Endodermal cell (in vitro differentiated cells): ENCODE data around the gene ARNT2. TPM values are rescaled to one million over a fixed set of nuclear protein-coding genes. Genes with fewer than 3 reads are reported as not detected.

Experiments used
- DNase-seq: peaks from one replicate; pipeline ENCODE4 v3.0.0-alpha.2; 2017
- H3K27ac ChIP-seq: 2 replicates; pipeline ENCODE4 v1.5.1; 2013; ENCODE audit warnings: mild to moderate bottlenecking, low read depth, low read length, moderate library complexity
- H3K27me3 ChIP-seq: 2 replicates; pipeline ENCODE4 v1.6.1; 2013; ENCODE audit warnings: mild to moderate bottlenecking, low read length, moderate library complexity; ENCODE audit not compliant: insufficient read depth, control insufficient read depth, poor library complexity, severe bottlenecking
- H3K36me3 ChIP-seq: 2 replicates; pipeline ENCODE4 v1.7.0; 2013; ENCODE audit warnings: mild to moderate bottlenecking, low read length, moderate library complexity; ENCODE audit not compliant: control insufficient read depth, insufficient read depth
- H3K4me1 ChIP-seq: one replicate; pipeline ENCODE4 v1.7.0; 2013; ENCODE audit warnings: low read length; ENCODE audit not compliant: control insufficient read depth, insufficient read depth
- H3K4me3 ChIP-seq: 2 replicates; pipeline ENCODE4 v1.5.1; 2013; ENCODE audit warnings: mild to moderate bottlenecking, low read length, moderate library complexity
- H3K9ac ChIP-seq: 2 replicates; pipeline ENCODE4 v1.6.1; 2013; ENCODE audit warnings: mild to moderate bottlenecking, low read length, moderate library complexity; ENCODE audit not compliant: poor library complexity, severe bottlenecking; ENCODE audit errors: extremely low read depth
- H3K9me3 ChIP-seq: 2 replicates; pipeline ENCODE4 v1.6.1; 2013; ENCODE audit warnings: mild to moderate bottlenecking, low read length, moderate library complexity; ENCODE audit not compliant: control insufficient read depth
- H3K27ac Mint-ChIP-seq: 2 replicates; pipeline ENCODE4 v1.8.0; 2020; ENCODE audit warnings: mixed read lengths
- H3K27me3 Mint-ChIP-seq: 2 replicates; pipeline ENCODE4 v1.8.0; 2021; ENCODE audit warnings: mild to moderate bottlenecking, mixed read lengths; ENCODE audit not compliant: insufficient read depth
- H3K36me3 Mint-ChIP-seq: 2 replicates; pipeline ENCODE4 v1.8.0; 2020; ENCODE audit warnings: low read depth, mixed read lengths
- H3K4me1 Mint-ChIP-seq: 2 replicates; pipeline ENCODE4 v1.8.0; 2020; ENCODE audit warnings: mixed read lengths
- H3K4me3 Mint-ChIP-seq: 2 replicates; pipeline ENCODE4 v1.8.0; 2020; ENCODE audit warnings: mild to moderate bottlenecking, moderate library complexity, mixed read lengths
- H3K9me3 Mint-ChIP-seq: 2 replicates; pipeline ENCODE4 v1.8.0; 2020; ENCODE audit warnings: mild to moderate bottlenecking, mixed read lengths
- WGBS, 2 experiments: methylation state at CpG; one replicate each; pipeline versions ENCODE4 v1.1.5 to v1.1.7; 2013; ENCODE audit warnings: missing lambda C conversion rate in 2 of 2, mixed read lengths in 1 of 2; ENCODE audit not compliant: insufficient coverage in 1 of 2, insufficient read length in 1 of 2; 5-methylcytosine and 5-hydroxymethylcytosine counted together
- total RNA-seq, 2 donors: library from RNA; stranded (reverse); fragmentation: NEBNext Ultra II Directional in 1 of 2; extraction: Animal tissue kit (Norgen Biotek cat#: 25700) in 1 of 2; gene quantifications; 2 replicates in 1 of 2; 3 replicates in 1 of 2; pipeline ENCODE4 v1.2.1, GENCODE V29; 2021
- TF ChIP-seq, protein P1 (sequence below): fragments of 200-600 bp; sonication (generic); conservative IDR thresholded peaks from 2 replicates; pipeline ENCODE4 v1.5.0; 2021; ENCODE audit warnings: antibody characterized with exemption, mild to moderate bottlenecking

The ARNT2 gene
- total RNA-seq, 2 donors from 2014 or later = 8.0 to 15.9 TPM

DNA sequence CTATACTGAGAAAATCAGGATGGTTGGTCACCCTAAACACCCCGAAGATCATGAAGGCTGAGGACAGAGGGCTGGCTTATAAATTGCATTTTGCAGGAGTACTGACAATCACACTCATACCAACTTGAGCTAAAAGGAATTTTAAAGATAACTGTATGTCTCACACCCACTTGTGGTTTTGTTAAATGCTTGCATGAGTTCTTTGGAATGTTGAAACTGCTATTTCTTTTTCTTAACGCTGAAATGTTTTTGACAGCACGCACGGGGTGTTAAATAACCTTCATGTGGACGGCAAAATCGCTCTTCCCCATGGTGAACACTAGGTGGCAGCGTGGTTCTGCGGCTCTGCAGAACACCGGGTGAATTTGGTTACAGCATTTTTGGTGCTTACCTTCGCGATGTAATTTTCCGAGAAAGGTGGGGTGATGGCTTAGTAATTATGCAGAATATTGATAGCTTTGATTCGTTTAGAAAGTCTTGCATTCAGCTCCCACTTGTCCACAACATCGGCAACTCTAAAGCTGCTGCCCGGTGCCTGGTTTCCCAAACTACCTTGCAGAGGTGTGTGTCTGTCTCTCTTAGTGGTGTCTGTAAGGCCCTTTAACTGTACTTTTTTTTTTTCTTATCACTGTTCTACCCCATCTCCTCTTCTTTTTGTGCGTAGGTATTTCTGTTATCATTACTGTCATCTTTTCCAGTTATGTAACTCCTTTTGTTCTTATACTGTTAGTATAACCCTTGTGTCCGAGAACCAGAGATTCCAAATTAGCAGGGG is 51.7 kb downstream of the ARNT2 start:
- Histone ChIP-seq H3K9me3 (no peaks in the 10 kb centered on the region), H3K36me3 (no peaks in the 10 kb centered on the region), H3K27ac (no peak overlapping the region), H3K9ac (no peak overlapping the region), H3K27me3 (no peaks in the 10 kb centered on the region), H3K4me3 (no peak overlapping the region), H3K4me1 (peaks cover 4% of the 10 kb centered on the region)
- peak; percentile 79 for DNase-seq
- Mint-ChIP-seq H3K36me3 (no peaks in the 10 kb centered on the region), H3K27ac (no peak overlapping the region), H3K9me3 (no peaks in the 10 kb centered on the region), H3K4me3 (no peak overlapping the region), H3K27me3 (no peaks in the 10 kb centered on the region), H3K4me1 (peaks cover 26% of the 10 kb centered on the region)
- TF ChIP-seq, protein P1, sequence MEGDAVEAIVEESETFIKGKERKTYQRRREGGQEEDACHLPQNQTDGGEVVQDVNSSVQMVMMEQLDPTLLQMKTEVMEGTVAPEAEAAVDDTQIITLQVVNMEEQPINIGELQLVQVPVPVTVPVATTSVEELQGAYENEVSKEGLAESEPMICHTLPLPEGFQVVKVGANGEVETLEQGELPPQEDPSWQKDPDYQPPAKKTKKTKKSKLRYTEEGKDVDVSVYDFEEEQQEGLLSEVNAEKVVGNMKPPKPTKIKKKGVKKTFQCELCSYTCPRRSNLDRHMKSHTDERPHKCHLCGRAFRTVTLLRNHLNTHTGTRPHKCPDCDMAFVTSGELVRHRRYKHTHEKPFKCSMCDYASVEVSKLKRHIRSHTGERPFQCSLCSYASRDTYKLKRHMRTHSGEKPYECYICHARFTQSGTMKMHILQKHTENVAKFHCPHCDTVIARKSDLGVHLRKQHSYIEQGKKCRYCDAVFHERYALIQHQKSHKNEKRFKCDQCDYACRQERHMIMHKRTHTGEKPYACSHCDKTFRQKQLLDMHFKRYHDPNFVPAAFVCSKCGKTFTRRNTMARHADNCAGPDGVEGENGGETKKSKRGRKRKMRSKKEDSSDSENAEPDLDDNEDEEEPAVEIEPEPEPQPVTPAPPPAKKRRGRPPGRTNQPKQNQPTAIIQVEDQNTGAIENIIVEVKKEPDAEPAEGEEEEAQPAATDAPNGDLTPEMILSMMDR = peak; percentile 95
- WGBS, 2 experiments = 19 to 32% methylated on average over 15 to 17 of the region's 17 CpGs

DNA sequence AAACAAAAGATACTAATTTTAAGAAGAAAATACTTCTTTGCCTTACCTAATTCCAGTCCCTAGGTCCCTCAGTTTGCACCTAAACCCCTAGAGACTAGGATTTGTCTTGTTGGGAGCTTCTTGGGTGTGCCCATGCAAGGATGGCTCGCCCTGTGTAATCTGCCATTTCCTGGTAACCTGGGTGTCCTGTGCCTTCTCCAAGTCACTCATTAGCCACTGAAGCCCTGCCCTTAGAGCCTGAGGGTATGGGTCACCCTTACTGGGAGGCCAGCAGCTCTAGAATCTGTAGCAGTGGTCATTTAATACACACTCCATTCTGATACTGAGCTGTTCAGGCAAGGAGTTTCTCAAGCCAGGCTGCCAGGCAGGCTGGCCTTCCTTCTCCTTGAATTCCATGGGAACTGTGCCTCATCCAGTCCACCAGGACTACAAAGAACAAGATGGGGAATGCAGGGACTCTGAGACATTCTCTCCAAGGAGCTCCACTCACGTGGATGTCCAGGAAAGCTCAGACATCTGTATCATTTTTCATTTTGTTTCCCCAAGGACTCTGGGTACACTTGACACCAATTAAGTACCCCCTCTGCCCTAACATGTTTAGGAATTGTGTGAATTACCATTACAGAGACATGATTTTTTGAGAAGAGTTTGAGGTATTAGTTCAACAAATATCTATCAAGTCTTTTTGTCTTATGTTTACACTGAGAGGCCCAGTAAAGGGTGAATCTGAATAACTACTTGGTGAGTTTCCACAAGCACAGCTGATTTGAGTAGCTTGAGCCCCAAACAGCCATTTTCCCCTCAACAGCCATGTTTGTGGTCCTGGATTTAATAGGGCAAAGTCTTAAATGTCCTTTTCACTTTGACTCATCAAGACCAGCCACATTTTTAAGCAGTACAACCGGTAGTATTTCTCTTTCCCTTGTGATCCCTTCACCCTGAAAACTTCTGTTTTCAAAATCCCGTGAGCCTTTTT is 52.6 kb downstream of the ARNT2 start:
- no peak overlapping the region for H3K9ac ChIP-seq
- TF ChIP-seq, protein P1 = no peak
- H3K27me3 ChIP-seq = no peaks in the 10 kb centered on the region
- Mint-ChIP-seq H3K4me3 (no peak overlapping the region), H3K27me3 (no peaks in the 10 kb centered on the region), H3K9me3 (no peaks in the 10 kb centered on the region), H3K27ac (no peak overlapping the region), H3K36me3 (no peaks in the 10 kb centered on the region), H3K4me1 (peaks cover 16% of the 10 kb centered on the region)
- H3K36me3 ChIP-seq = no peaks in the 10 kb centered on the region
- no peaks in the 10 kb centered on the region for H3K4me1 ChIP-seq
- H3K27ac ChIP-seq = no peak overlapping the region
- no peak for DNase-seq
- H3K9me3 ChIP-seq = no peaks in the 10 kb centered on the region
- WGBS, 2 experiments = 50 to 72% methylated on average over 2 to 4 of the region's 4 CpGs
- H3K4me3 ChIP-seq = no peak overlapping the region

DNA sequence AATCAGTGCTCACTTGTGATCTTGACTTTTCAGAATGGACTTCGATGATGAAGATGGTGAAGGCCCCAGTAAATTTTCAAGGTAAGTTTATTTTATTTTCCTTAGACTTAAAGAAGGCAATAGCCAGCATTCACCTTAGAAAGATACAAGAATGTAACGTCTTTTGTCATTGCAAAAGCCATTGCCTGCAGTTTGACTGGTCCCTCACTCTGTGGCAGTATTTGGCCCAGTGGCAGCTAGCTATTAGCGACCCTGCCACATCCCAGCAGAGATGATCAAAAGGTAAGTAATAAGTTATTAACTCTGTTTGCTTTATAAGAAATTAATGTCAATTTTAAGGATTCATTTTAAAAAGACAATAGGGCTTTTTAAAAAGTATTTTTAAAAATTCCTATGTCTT is 53.7 kb downstream of the ARNT2 start:
- H3K9me3 Mint-ChIP-seq = no peaks in the 10 kb centered on the region
- H3K27ac ChIP-seq = no peak overlapping the region
- TF ChIP-seq, protein P1 = peak; percentile 58
- H3K9me3 ChIP-seq = no peaks in the 10 kb centered on the region
- no peaks in the 10 kb centered on the region for H3K27me3 ChIP-seq
- H3K9ac ChIP-seq = no peak overlapping the region
- H3K4me1 ChIP-seq = no peaks in the 10 kb centered on the region
- no peak for DNase-seq
- WGBS, 2 experiments = 87 to 100% methylated on average over 1 to 3 of the region's 3 CpGs
- H3K27me3 Mint-ChIP-seq = no peaks in the 10 kb centered on the region
- H3K4me1 Mint-ChIP-seq = peaks cover 10% of the 10 kb centered on the region
- H3K27ac Mint-ChIP-seq = no peak overlapping the region
- H3K4me3 ChIP-seq = no peak overlapping the region
- no peak overlapping the region for H3K4me3 Mint-ChIP-seq
- no peaks in the 10 kb centered on the region for H3K36me3 Mint-ChIP-seq
- H3K36me3 ChIP-seq = no peaks in the 10 kb centered on the region
